ENCODE measurements around the gene KLHL17. TPM values are rescaled to one million over a fixed set of nuclear protein-coding genes. Genes with fewer than 3 reads are reported as not detected.

The KLHL17 gene
- total RNA-seq, 1 donor from 2014 or later = 6.4 TPM

GRCh38 chr1:940107-941014 lies 20.0 kb upstream of the KLHL17 start:
- no peaks in the 10 kb centered on the region for H3K9me3 ChIP-seq (replicated peaks)
- peaks cover 87% of the 10 kb centered on the region for H3K27me3 ChIP-seq (ENCODE audit: low read depth)
- H3K36me3 ChIP-seq = peaks cover 11% of the 10 kb centered on the region
- TF ChIP-seq CTCF (IDR thresholded peaks at IDR 0.05; ENCODE audit: borderline replicate concordance) = peak; percentile 32
- H3K27ac ChIP-seq (replicated peaks) = peak overlapping the region; percentile 62
- peak overlapping the region; percentile 65 for H3K4me3 ChIP-seq
- intact Hi-C loops (cut with micrococcal nuclease) = no loop called here
- peak; percentile 65 for DNase-seq
- peaks cover 69% of the 10 kb centered on the region for H3K4me1 ChIP-seq

- Histone ChIP-seq H3K27ac (replicated peaks) (peak overlapping the region; percentile 62), H3K4me1 (peaks cover 62% of the 10 kb centered on the region), H3K9me3 (replicated peaks) (no peaks in the 10 kb centered on the region), H3K36me3 (peaks cover 18% of the 10 kb centered on the region), H3K27me3 (ENCODE audit: low read depth) (peaks cover 79% of the 10 kb centered on the region), H3K4me3 (peak overlapping the region; percentile 65)
- no peak for TF ChIP-seq CTCF (IDR thresholded peaks at IDR 0.05; ENCODE audit: borderline replicate concordance)
- DNase-seq = no peak
- intact Hi-C loops (cut with micrococcal nuclease) = no loop called here
Measured at GRCh38 chr1:941015-941587, 19.3 kb upstream of the KLHL17 start.

- Histone ChIP-seq H3K4me3 (peak overlapping the region; percentile 65), H3K9me3 (replicated peaks) (no peaks in the 10 kb centered on the region), H3K4me1 (peaks cover 60% of the 10 kb centered on the region), H3K27ac (replicated peaks) (peak overlapping the region; percentile 23), H3K36me3 (peaks cover 25% of the 10 kb centered on the region), H3K27me3 (ENCODE audit: low read depth) (peaks cover 73% of the 10 kb centered on the region)
- DNase-seq = peak; percentile 73
- intact Hi-C loops (cut with micrococcal nuclease) = no loop called here
- no peak for TF ChIP-seq CTCF (IDR thresholded peaks at IDR 0.05; ENCODE audit: borderline replicate concordance)
Measured at GRCh38 chr1:941588-942383, 18.6 kb upstream of the KLHL17 start.

- Histone ChIP-seq H3K4me1 (peaks cover 60% of the 10 kb centered on the region), H3K27me3 (ENCODE audit: low read depth) (peaks cover 66% of the 10 kb centered on the region), H3K9me3 (replicated peaks) (no peaks in the 10 kb centered on the region), H3K4me3 (peak overlapping the region; percentile 65), H3K27ac (replicated peaks) (peak overlapping the region; percentile 25), H3K36me3 (peaks cover 31% of the 10 kb centered on the region)
- TF ChIP-seq CTCF (IDR thresholded peaks at IDR 0.05; ENCODE audit: borderline replicate concordance) = no peak
- intact Hi-C loops (cut with micrococcal nuclease) = no loop called here
- no peak for DNase-seq
Measured at GRCh38 chr1:942411-942821, 18.0 kb upstream of the KLHL17 start.

GRCh38 chr1:942864-943533 lies 17.4 kb upstream of the KLHL17 start:
- peak; percentile 55 for DNase-seq
- Histone ChIP-seq H3K36me3 (peaks cover 37% of the 10 kb centered on the region), H3K27ac (replicated peaks) (peak overlapping the region; percentile 25), H3K9me3 (replicated peaks) (no peaks in the 10 kb centered on the region), H3K4me1 (peaks cover 60% of the 10 kb centered on the region), H3K27me3 (ENCODE audit: low read depth) (peaks cover 61% of the 10 kb centered on the region), H3K4me3 (peak overlapping the region; percentile 65)
- TF ChIP-seq CTCF (IDR thresholded peaks at IDR 0.05; ENCODE audit: borderline replicate concordance) = no peak
- intact Hi-C loops (cut with micrococcal nuclease) = no loop called here

Data from left ventricle myocardium inferior (tissue), 1 donor.